Testis (tissue), 2 donors: ENCODE measurements around the gene CDKL5.

ENCODE experiments used
- POLR2A ChIP-seq: fragments of 450-650 bp; IDR thresholded peaks from one replicate; pipeline ENCODE4 v1.6.1; 2017; ENCODE audit warnings: antibody characterized with exemption, mild to moderate bottlenecking, moderate library complexity
- TF ChIP-seq, protein P1 (sequence below), 3 experiments: fragments of 450-650 bp in 2 of 3; fragments of 200-600 bp in 1 of 3; sonication (generic) in 1 of 3; IDR thresholded peaks; one replicate each; pipeline ENCODE4 v1.5.1; 2016 to 2019; ENCODE audit warnings: antibody characterized with exemption in 3 of 3, mild to moderate bottlenecking in 2 of 3, moderate library complexity in 1 of 3

DNA sequence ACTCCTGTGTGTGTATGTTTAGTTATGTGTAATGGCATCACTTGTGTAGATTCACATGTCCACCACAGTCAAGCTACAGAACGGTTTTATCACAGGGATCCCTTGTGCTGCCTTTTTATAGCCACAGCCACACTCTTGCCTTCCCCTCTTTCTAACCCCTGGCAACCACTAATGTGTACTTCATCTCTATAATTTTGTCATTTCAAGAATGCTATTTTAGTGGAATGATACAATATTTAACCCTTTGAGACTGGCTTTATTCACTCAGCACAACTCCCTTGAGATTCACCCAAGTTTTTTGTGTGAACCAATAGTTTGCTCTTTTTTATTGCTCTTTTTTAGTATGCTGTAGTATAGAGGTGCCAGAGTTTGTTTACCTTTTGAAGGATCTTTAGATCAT is 112.1 kb downstream of the CDKL5 start:
- TF ChIP-seq, protein P1, sequence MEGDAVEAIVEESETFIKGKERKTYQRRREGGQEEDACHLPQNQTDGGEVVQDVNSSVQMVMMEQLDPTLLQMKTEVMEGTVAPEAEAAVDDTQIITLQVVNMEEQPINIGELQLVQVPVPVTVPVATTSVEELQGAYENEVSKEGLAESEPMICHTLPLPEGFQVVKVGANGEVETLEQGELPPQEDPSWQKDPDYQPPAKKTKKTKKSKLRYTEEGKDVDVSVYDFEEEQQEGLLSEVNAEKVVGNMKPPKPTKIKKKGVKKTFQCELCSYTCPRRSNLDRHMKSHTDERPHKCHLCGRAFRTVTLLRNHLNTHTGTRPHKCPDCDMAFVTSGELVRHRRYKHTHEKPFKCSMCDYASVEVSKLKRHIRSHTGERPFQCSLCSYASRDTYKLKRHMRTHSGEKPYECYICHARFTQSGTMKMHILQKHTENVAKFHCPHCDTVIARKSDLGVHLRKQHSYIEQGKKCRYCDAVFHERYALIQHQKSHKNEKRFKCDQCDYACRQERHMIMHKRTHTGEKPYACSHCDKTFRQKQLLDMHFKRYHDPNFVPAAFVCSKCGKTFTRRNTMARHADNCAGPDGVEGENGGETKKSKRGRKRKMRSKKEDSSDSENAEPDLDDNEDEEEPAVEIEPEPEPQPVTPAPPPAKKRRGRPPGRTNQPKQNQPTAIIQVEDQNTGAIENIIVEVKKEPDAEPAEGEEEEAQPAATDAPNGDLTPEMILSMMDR (IDR thresholded peaks at IDR 0.05) = no peak
- no peak for TF ChIP-seq POLR2A
